ENCODE results near the gene FGFR3. TPM values are rescaled to one million over a fixed set of nuclear protein-coding genes. Genes with fewer than 3 reads are reported as not detected.

Gene FGFR3
- total RNA-seq, 1 donor from 2014 or later = not detected

- DNase-seq (ENCODE audit: low read depth) = no peak
Observed at GRCh38 chr4:1801286-1801958, 8.3 kb downstream of the FGFR3 start.

GRCh38 chr4:1802151-1802715 lies 9.1 kb downstream of the FGFR3 start:
- DNase-seq (ENCODE audit: low read depth) = no peak

GRCh38 chr4:1802720-1803522 lies 9.8 kb downstream of the FGFR3 start:
- no peak for DNase-seq (ENCODE audit: low read depth)

GRCh38 chr4:1803523-1804423 lies 10.7 kb downstream of the FGFR3 start:
- DNase-seq (ENCODE audit: low read depth) = no peak

GRCh38 chr4:1804638-1805492 lies 11.8 kb downstream of the FGFR3 start:
- no peak for DNase-seq (ENCODE audit: low read depth)

GRCh38 chr4:1805493-1806222 lies 12.6 kb downstream of the FGFR3 start:
- DNase-seq (ENCODE audit: low read depth) = no peak

- no peak for DNase-seq (ENCODE audit: low read depth)
Observed at GRCh38 chr4:1806223-1806564, 13.1 kb downstream of the FGFR3 start.

- DNase-seq (ENCODE audit: low read depth) = no peak
Observed at GRCh38 chr4:1806596-1807331, 13.7 kb downstream of the FGFR3 start.

GRCh38 chr4:1807332-1807777 lies 14.3 kb downstream of the FGFR3 start:
- no peak for DNase-seq (ENCODE audit: low read depth)

- DNase-seq (ENCODE audit: low read depth) = no peak
Observed at GRCh38 chr4:1808396-1808795, 15.3 kb downstream of the FGFR3 start.

GRCh38 chr4:1808851-1809753 lies 16.0 kb downstream of the FGFR3 start:
- no peak for DNase-seq (ENCODE audit: low read depth)

GRCh38 chr4:1809754-1810502 lies 16.8 kb downstream of the FGFR3 start:
- DNase-seq (ENCODE audit: low read depth) = peak; percentile 54

GRCh38 chr4:1810765-1811164 lies 17.7 kb downstream of the FGFR3 start:
- DNase-seq (ENCODE audit: low read depth) = no peak

- no peak for DNase-seq (ENCODE audit: low read depth)
Observed at GRCh38 chr4:1812720-1813119, 19.6 kb downstream of the FGFR3 start.

- no peak for DNase-seq (ENCODE audit: low read depth)
Observed at GRCh38 chr4:1813231-1813630, 20.1 kb downstream of the FGFR3 start.

- no peak for DNase-seq (ENCODE audit: low read depth)
Observed at GRCh38 chr4:1813915-1814314, 20.8 kb downstream of the FGFR3 start.

GRCh38 chr4:1814453-1814852 lies 21.4 kb downstream of the FGFR3 start:
- no peak for DNase-seq (ENCODE audit: low read depth)
